H1 (cell line): Measurements from ENCODE around the gene GID8. TPM values are rescaled to one million over a fixed set of nuclear protein-coding genes. Genes with fewer than 3 reads are reported as not detected.

Source experiments
- BCL11A ChIP-seq, 2 experiments: IDR thresholded peaks; one replicate each; pipeline ENCODE4 v1.6.1; 2011; ENCODE audit warnings: low read depth in 2 of 2, low read length in 2 of 2, mild to moderate bottlenecking in 2 of 2
- CBX5 ChIP-seq: fragments of 300-800, 300-1000 bp; sonication (generic); IDR thresholded peaks from 2 replicates; pipeline ENCODE4 v1.7.1; 2016; ENCODE audit warnings: antibody characterized with exemption, low read length, low read depth
- EGR1 ChIP-seq: IDR thresholded peaks from 2 replicates; pipeline ENCODE4 v1.6.1; 2011; ENCODE audit warnings: low read depth, low read length, borderline replicate concordance
- EZH2 ChIP-seq: fragments of 200-600 bp; sonication (generic); IDR thresholded peaks from 2 replicates; pipeline ENCODE4 v1.7.1; 2012; ENCODE audit warnings: low read depth, mild to moderate bottlenecking, moderate library complexity, low read length, inconsistent platforms; ENCODE audit not compliant: severe bottlenecking
- FOSL1 ChIP-seq: IDR thresholded peaks from 2 replicates; pipeline ENCODE4 v1.6.1; 2011; ENCODE audit warnings: mild to moderate bottlenecking, low read depth, low read length, moderate library complexity; ENCODE audit not compliant: insufficient read depth
- HDAC2 ChIP-seq, 2 experiments: fragments of 300-600 bp in 1 of 2; sonication (generic) in 1 of 2; IDR thresholded peaks; 2 replicates each; pipeline ENCODE4 v1.6.1; 2011 to 2012; ENCODE audit warnings: low read depth in 2 of 2, low read length in 2 of 2, mild to moderate bottlenecking in 2 of 2, moderate library complexity in 2 of 2, borderline replicate concordance in 1 of 2, inconsistent platforms in 1 of 2
- NANOG ChIP-seq: IDR thresholded peaks from 2 replicates; pipeline ENCODE4 v1.6.1; 2011; ENCODE audit warnings: low read length, low read depth, mild to moderate bottlenecking, inconsistent platforms; ENCODE audit not compliant: insufficient read depth, poor library complexity, severe bottlenecking
- POLR2A ChIP-seq, 2 experiments: IDR thresholded peaks; 1 replicate in 1 of 2; 2 replicates in 1 of 2; pipeline ENCODE4 v1.6.1; 2011; ENCODE audit warnings: low read depth in 2 of 2, low read length in 2 of 2, mild to moderate bottlenecking in 2 of 2; ENCODE audit errors: control extremely low read depth in 1 of 2
- POLR2AphosphoS5 ChIP-seq: IDR thresholded peaks from 2 replicates; pipeline ENCODE4 v1.6.1; 2011; ENCODE audit warnings: low read depth, low read length
- RFX5 ChIP-seq: IDR thresholded peaks from 2 replicates; pipeline ENCODE4 v1.6.1; 2011; ENCODE audit warnings: low read depth, low read length, improper control_type of control experiment, borderline replicate concordance
- SP1 ChIP-seq: IDR thresholded peaks from 2 replicates; pipeline ENCODE4 v1.6.1; 2011; ENCODE audit warnings: low read depth, low read length
- polyA plus RNA-seq, 7 experiments: library from polyadenylated mRNA; depleted of rRNA in 3 of 7; stranded (reverse) in 5 of 7; unstranded in 2 of 7; fragments of >200 nt in 5 of 7; fragments of 200-250 nt in 2 of 7; gene quantifications; 1 replicate in 5 of 7; 2 replicates in 1 of 7; 4 replicates in 1 of 7; pipeline versions ENCODE4 v1.2.1 to v1.2.3, GENCODE V29; 2011 to 2013; ENCODE audit warnings: missing spikeins in 2 of 7, mixed read lengths in 2 of 7
- total RNA-seq: library from RNA; stranded (reverse); fragmentation: NEBNext Ultra II Directional; extraction: Animal tissue kit (Norgen Biotek cat#: 25700); gene quantifications from 2 replicates; pipeline ENCODE4 v1.2.1, GENCODE V29; 2021
- TF ChIP-seq, protein P1 (sequence below): IDR thresholded peaks from 2 replicates; pipeline ENCODE4 v1.6.1; 2012; ENCODE audit warnings: inconsistent platforms
- TF ChIP-seq, protein P2 (sequence below): IDR thresholded peaks from 2 replicates; pipeline ENCODE4 v1.6.1; 2011; ENCODE audit warnings: low read length, improper control_type of control experiment

Gene GID8
- total and polyA plus RNA-seq, 2 of the 8 experiments (the other 6 are each of a cell fraction or from before 2014, with no cell fraction given) = 39.7 to 72.9 TPM

DNA sequence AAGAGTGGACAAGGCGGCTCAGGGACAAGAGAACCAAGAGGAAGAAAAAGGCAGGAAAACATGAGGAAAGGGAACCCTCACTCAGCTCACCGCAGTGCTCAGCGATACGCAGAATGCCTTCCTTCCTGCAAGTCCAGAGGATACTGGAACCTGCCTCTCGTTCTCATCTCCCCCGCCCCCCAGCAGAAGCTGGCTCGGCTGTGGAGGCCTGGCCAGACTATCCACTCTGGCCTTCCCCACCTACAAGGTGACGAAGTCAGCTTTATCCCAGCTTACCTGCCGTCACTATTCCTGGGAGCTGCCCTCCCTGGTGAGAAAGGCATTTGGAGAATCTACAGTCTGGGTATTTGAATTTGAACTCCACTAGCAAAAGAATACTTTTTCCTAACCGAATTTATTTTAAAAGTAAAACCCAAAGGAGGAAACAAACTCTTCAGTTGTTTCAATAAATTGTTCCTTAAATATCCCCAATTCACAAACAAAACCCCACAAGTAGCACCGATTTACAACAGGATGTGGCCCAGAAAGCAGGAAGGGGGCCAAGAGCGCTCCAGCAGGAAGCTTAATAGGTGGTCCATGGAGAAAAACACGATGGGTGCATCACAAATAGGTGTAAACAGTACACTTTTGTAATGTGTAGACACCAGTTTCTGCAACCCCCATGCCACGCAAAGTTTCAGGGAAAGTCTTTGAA, 9.6 kb upstream of the GID8 start (continued):
- TF ChIP-seq POLR2AphosphoS5 = peak; percentile 83
- TF ChIP-seq EZH2 = no peak
- no peak for TF ChIP-seq HDAC2 (IDR thresholded peaks at IDR 0.05; ENCODE audit: borderline replicate concordance in 1 of 2, low read depth in 2 of 2, low read length in 2 of 2)
- TF ChIP-seq SP1 = peak; percentile 36; the same call in 1 of the 2 replicates
- TF ChIP-seq, protein P1, sequence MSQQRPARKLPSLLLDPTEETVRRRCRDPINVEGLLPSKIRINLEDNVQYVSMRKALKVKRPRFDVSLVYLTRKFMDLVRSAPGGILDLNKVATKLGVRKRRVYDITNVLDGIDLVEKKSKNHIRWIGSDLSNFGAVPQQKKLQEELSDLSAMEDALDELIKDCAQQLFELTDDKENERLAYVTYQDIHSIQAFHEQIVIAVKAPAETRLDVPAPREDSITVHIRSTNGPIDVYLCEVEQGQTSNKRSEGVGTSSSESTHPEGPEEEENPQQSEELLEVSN = no peak
- TF ChIP-seq CBX5 = no peak
- TF ChIP-seq FOSL1 = no peak
- TF ChIP-seq NANOG = peak; percentile 63
- TF ChIP-seq RFX5 = no peak
- no peak for TF ChIP-seq BCL11A (IDR thresholded peaks at IDR 0.05; ENCODE audit: low read depth in 2 of 2, low read length in 2 of 2)
- no peak for TF ChIP-seq EGR1
- TF ChIP-seq POLR2A (IDR thresholded peaks at IDR 0.05; ENCODE audit: control extremely low read depth in 1 of 2, low read depth in 2 of 2, low read length in 2 of 2) = peak; percentile 49 to 82
- TF ChIP-seq, protein P2, sequence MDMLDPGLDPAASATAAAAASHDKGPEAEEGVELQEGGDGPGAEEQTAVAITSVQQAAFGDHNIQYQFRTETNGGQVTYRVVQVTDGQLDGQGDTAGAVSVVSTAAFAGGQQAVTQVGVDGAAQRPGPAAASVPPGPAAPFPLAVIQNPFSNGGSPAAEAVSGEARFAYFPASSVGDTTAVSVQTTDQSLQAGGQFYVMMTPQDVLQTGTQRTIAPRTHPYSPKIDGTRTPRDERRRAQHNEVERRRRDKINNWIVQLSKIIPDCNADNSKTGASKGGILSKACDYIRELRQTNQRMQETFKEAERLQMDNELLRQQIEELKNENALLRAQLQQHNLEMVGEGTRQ = no peak
